ENCODE data around the gene CACNA2D1. TPM values are rescaled to one million over a fixed set of nuclear protein-coding genes. Genes with fewer than 3 reads are reported as not detected.

The CACNA2D1 gene
- total RNA-seq, 1 experiment from 2014 or later: 36.2 TPM

DNA sequence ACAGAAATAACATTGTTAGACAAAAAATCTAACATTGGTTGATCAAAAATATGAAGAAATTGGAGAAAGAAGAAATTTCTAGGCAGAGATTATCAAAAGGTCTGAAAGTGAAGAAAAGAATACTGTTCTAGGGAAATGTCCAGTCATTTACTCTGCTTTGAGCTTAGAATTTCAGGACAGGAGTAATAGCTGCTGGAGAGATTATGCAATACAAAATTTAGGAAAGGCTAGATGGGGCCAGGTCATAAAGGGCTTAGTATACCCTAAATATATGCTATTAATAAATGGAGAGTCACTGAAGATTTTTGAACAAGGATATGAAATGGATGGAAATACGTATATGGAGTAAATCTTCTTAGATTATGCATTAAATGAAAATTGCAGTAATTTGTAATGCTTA lies 279.2 kb downstream of the CACNA2D1 start:
- no peaks in the 10 kb centered on the region for H3K79me2 ChIP-seq (ENCODE audit: insufficient read depth, low read length)
- no peaks in the 10 kb centered on the region for H3K36me3 Mint-ChIP-seq (ENCODE audit: insufficient read depth in 1 of 3, low read depth in 3 of 3)
- WGBS (ENCODE audit: extremely low coverage, insufficient read length, low lambda C conversion rate): 100% methylated on average over 1 of the region's 1 CpG
- H3K23me2 ChIP-seq (ENCODE audit: insufficient read length, low read depth, low read length, poor library complexity, severe bottlenecking): no peaks in the 10 kb centered on the region
- no peak overlapping the region for H2BK15ac ChIP-seq (ENCODE audit: low read depth, low read length)
- H3K14ac ChIP-seq (ENCODE audit: insufficient read depth, low read length): no peak overlapping the region
- H2BK20ac ChIP-seq (ENCODE audit: low read depth, low read length, poor library complexity, severe bottlenecking): no peak overlapping the region
- no peak overlapping the region for H4K5ac ChIP-seq (ENCODE audit: insufficient read length, low read depth, low read length)
- H2AFZ ChIP-seq (ENCODE audit: low read length): no peak overlapping the region
- no peak overlapping the region for H2BK12ac ChIP-seq (ENCODE audit: insufficient read length, low read depth, low read length)
- H3K4ac ChIP-seq (ENCODE audit: low read depth, low read length): no peak overlapping the region
- no peaks in the 10 kb centered on the region for H4K20me1 ChIP-seq (ENCODE audit: control insufficient read depth, insufficient read depth, insufficient read length)
- H2AK5ac ChIP-seq (ENCODE audit: insufficient read length, low read length): no peak overlapping the region
- H3K27ac ChIP-seq (ENCODE audit: insufficient read length, low read depth, low read length): no peak overlapping the region
- H3K79me1 ChIP-seq (ENCODE audit: insufficient read depth, low read depth, low read length, poor library complexity, severe bottlenecking): no peaks in the 10 kb centered on the region
- H4K91ac ChIP-seq (ENCODE audit: insufficient read length, low read depth, low read length): no peak overlapping the region
- no peak overlapping the region for H3T11ph ChIP-seq (ENCODE audit: low read length)
- no peaks in the 10 kb centered on the region for H3K27me3 Mint-ChIP-seq (ENCODE audit: low read depth)
- H3K18ac ChIP-seq (ENCODE audit: insufficient read length, low read depth, low read length): no peak overlapping the region
- TF ChIP-seq CTCF (conservative IDR thresholded peaks at IDR 0.05): no peak
- no peak overlapping the region for H2BK5ac ChIP-seq (ENCODE audit: insufficient read length, low read length)
- peaks cover 26 to 28% of the 10 kb centered on the region in 2 experiments for H3K4me1 Mint-ChIP-seq
- no peak overlapping the region for H3K27ac Mint-ChIP-seq
- H3K4me3 Mint-ChIP-seq: no peak overlapping the region
- no peaks in the 10 kb centered on the region; the same call in 1 of the 2 replicates for H3K4me1 ChIP-seq (ENCODE audit: insufficient read depth, low read length)
- H3K9ac ChIP-seq (ENCODE audit: extremely low read depth, insufficient read length, low read length): no peak overlapping the region
- no peak overlapping the region for H3K4me2 ChIP-seq (ENCODE audit: insufficient read depth, insufficient read length, low read length)
- no peaks in the 10 kb centered on the region for H3K9me3 Mint-ChIP-seq
- H4K8ac ChIP-seq (replicated peaks; ENCODE audit: insufficient read length, low read depth, low read length): no peak overlapping the region
- H3K27me3 ChIP-seq (ENCODE audit: insufficient read depth, low read length): no peaks in the 10 kb centered on the region
- no peak overlapping the region for H2BK120ac ChIP-seq (ENCODE audit: low read depth, low read length, poor library complexity, severe bottlenecking)
- H3K9me3 ChIP-seq (ENCODE audit: control insufficient read depth, low read depth, low read length): no peaks in the 10 kb centered on the region
- H3K23ac ChIP-seq (ENCODE audit: insufficient read length, low read depth, low read length): no peak overlapping the region
- no peak for DNase-seq
- no peak overlapping the region for H3K56ac ChIP-seq (ENCODE audit: insufficient read length, low read depth, low read length)
